ENCODE data around the gene SLC16A13.
A peak's percentile ranks its signal among the peaks of the same experiment; 100 is the strongest.
"Not testable (repeated sequence)": the region's sequence is repeated elsewhere in the genome, so short reads cannot be mapped to it uniquely, and the experiment has no call there.

The SLC16A13 gene

GRCh38 chr17:7035591-7036368 lies at the start of gene SLC16A13:
SLC16A13 (plus strand) TSS chr17:7036015; CDS start chr17:7036383, 368 bp downstream.
- peaks cover 0 to 11% (median 0%) of the 10 kb centered on the region in 11 experiments; a peak in 1 of 22 replicates for H4K20me1 ChIP-seq
- H3K27me3 ChIP-seq, result peaks cover 0 to 2% (median 0%) of the 10 kb centered on the region in 11 experiments; a peak in 3 of 22 replicates
- H3K4me1 ChIP-seq, result peaks cover 24 to 80% (median 67%) of the 10 kb centered on the region in 10 experiments
- H3K27ac ChIP-seq, result peak within 1 kb of the TSS; percentile 79 to 92 (median 87)
- H3K36me3 ChIP-seq, result no peaks in the 10 kb centered on the region
- no peaks in the 10 kb centered on the region for H3K9me3 ChIP-seq (replicated peaks in 1 of 11)
- TF ChIP-seq Cebpa-rat (IDR thresholded peaks at IDR 0.05), result no peak
- peak within 1 kb of the TSS; percentile 75 to 89 (median 83) for H3K9ac ChIP-seq
- peak within 1 kb of the TSS; percentile 76 to 95 (median 82) for H3K4me3 ChIP-seq
- H3K4me2 ChIP-seq, result peak within 1 kb of the TSS; percentile 89 to 99 (median 96)

DNA sequence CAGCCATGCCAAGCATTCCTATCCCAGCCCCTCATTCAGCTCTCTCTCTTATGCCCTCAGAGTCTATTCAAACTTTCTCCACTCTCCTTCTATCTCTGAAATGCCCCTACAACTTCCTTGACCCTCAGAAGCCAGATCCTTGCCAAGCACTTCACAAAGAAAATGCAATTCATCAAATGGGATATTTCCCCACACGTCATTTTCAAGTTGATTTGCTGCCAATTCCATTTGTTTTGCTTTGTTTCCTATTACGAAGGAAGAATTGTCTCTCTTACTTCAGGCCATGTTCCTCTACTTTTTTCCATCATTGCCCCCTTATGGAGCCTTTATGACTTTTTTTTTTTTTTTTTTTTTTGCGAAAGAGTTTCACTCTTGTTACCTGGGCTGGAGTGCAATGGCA lies 49.1 kb upstream of the SLC16A13 start:
- H4K20me1 ChIP-seq, result peaks cover 0 to 6% (median 0%) of the 10 kb centered on the region in 11 experiments; a peak in 1 of 22 replicates
- peaks cover 0 to 6% (median 0%) of the 10 kb centered on the region in 11 experiments; a peak in 2 of 22 replicates for H3K36me3 ChIP-seq
- H3K9me3 ChIP-seq (replicated peaks in 1 of 11), result peaks cover 0 to 14% (median 8%) of the 10 kb centered on the region in 11 experiments; a peak in 10 of 22 replicates

GRCh38 chr17:6989779-6990178 lies 46.0 kb upstream of the SLC16A13 start:
- no peaks in the 10 kb centered on the region for H3K27me3 ChIP-seq
- no peak overlapping the region for H3K9ac ChIP-seq
- peaks cover 0 to 6% (median 0%) of the 10 kb centered on the region in 11 experiments; a peak in 2 of 22 replicates for H3K36me3 ChIP-seq
- H3K4me2 ChIP-seq, result no peak overlapping the region
- peaks cover 0 to 23% (median 9%) of the 10 kb centered on the region in 10 experiments; a peak in 13 of 20 replicates for H3K4me1 ChIP-seq
- peaks cover 0 to 2% (median 0%) of the 10 kb centered on the region in 11 experiments; a peak in 2 of 22 replicates for H4K20me1 ChIP-seq
- TF ChIP-seq Cebpa-rat (IDR thresholded peaks at IDR 0.05), result no peak
- no peak overlapping the region for H3K27ac ChIP-seq
- peaks cover 0 to 14% (median 8%) of the 10 kb centered on the region in 11 experiments; a peak in 10 of 22 replicates for H3K9me3 ChIP-seq (replicated peaks in 1 of 11)
- no peak overlapping the region for H3K4me3 ChIP-seq

More for the DNA sequence above, 49.1 kb upstream of the SLC16A13 start:
- H3K4me2 ChIP-seq, result no peak overlapping the region
- H3K9ac ChIP-seq, result no peak overlapping the region
- H3K27me3 ChIP-seq, result peaks cover 0 to 9% (median 0%) of the 10 kb centered on the region in 11 experiments; a peak in 2 of 22 replicates
- no peak overlapping the region for H3K27ac ChIP-seq
- H3K4me3 ChIP-seq, result no peak overlapping the region
- H3K4me1 ChIP-seq, result peaks cover 5 to 27% (median 19%) of the 10 kb centered on the region in 10 experiments
- TF ChIP-seq Cebpa-rat (IDR thresholded peaks at IDR 0.05), result no peak

- peak overlapping the region in 4 of 11 experiments; percentile 9 to 39 (median 24); a peak in 4 of 22 replicates for H3K4me2 ChIP-seq
- not testable (repeated sequence) for H3K27ac ChIP-seq
Observed at GRCh38 chr17:6993613-6994056, 42.2 kb upstream of the SLC16A13 start.

GRCh38 chr17:6994118-6994598 lies 41.7 kb upstream of the SLC16A13 start:
- Histone ChIP-seq H4K20me1 (peaks cover 0 to 43% (median 0%) of the 10 kb centered on the region in 11 experiments; a peak in 7 of 22 replicates), H3K36me3 (peaks cover 20 to 42% (median 32%) of the 10 kb centered on the region in 11 experiments), H3K4me2 (peak overlapping the region in 5 of 11 experiments; percentile 9 to 39 (median 22); a peak in 6 of 22 replicates), H3K4me3 (no peak overlapping the region), H3K9me3 (replicated peaks in 1 of 11) (peaks cover 0 to 8% (median 3%) of the 10 kb centered on the region in 11 experiments; a peak in 8 of 22 replicates), H3K27me3 (no peaks in the 10 kb centered on the region), H3K27ac (no peak overlapping the region), H3K4me1 (peaks cover 0 to 21% (median 12%) of the 10 kb centered on the region in 10 experiments; a peak in 13 of 20 replicates), H3K9ac (0 out of 22 replicates have a peak overlapping the region, but pooled peaks of 1 of the 11 experiments have one; percentile 4)
- TF ChIP-seq Cebpa-rat (IDR thresholded peaks at IDR 0.05), result no peak

More at GRCh38 chr17:6993613-6994056, 42.2 kb upstream of the SLC16A13 start:
- not testable (repeated sequence) for H3K9ac ChIP-seq, H3K27me3 ChIP-seq, H3K4me3 ChIP-seq
- peaks cover 0 to 38% (median 0%) of the 10 kb centered on the region in 11 experiments; a peak in 7 of 22 replicates for H4K20me1 ChIP-seq
- peaks cover 0 to 21% (median 12%) of the 10 kb centered on the region in 10 experiments; a peak in 13 of 20 replicates for H3K4me1 ChIP-seq
- peaks cover 15 to 37% (median 29%) of the 10 kb centered on the region in 11 experiments for H3K36me3 ChIP-seq
- H3K9me3 ChIP-seq (replicated peaks in 1 of 11), result peaks cover 0 to 13% (median 7%) of the 10 kb centered on the region in 11 experiments; a peak in 10 of 22 replicates

DNA sequence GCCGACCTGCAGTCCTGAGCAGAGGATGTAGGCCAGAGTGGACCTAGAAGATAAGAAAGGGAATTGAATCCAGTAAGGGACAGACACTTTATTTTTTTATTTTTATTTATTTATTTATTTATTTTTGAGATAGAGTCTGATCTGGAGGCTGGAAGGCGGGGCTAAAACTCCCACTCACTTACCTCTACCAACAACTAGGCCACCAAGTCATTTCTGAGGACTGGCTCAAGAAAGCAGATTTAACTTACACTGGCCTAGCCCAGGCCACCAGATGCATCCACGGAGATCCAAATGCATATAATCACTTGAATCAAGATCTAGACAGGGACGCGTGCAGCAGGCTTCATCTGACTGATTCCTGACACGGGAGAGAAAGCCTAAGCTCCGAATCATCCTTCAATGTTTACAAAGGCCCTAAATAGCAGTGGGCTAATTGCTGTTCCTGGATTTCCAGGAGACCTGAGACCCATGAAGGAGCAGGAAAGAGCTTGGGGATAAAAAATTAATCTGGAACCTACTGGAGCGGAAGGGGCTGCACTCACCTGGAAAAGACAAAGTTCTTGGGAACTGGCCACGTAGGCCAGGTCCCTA lies 41.1 kb upstream of the SLC16A13 start:
- Histone ChIP-seq H3K4me1 (peaks cover 0 to 21% (median 12%) of the 10 kb centered on the region in 10 experiments; a peak in 13 of 20 replicates), H3K4me3 (no peak overlapping the region), H4K20me1 (peaks cover 0 to 49% (median 0%) of the 10 kb centered on the region in 11 experiments; a peak in 8 of 22 replicates), H3K36me3 (peaks cover 26 to 48% (median 38%) of the 10 kb centered on the region in 11 experiments), H3K9ac (no peak overlapping the region), H3K9me3 (replicated peaks in 1 of 11) (peaks cover 0 to 2% (median 0%) of the 10 kb centered on the region in 11 experiments; a peak in 3 of 22 replicates), H3K27ac (no peak overlapping the region), H3K4me2 (peak overlapping the region in 4 of 11 experiments; percentile 14 to 39 (median 24); a peak in 5 of 22 replicates), H3K27me3 (no peaks in the 10 kb centered on the region)
- TF ChIP-seq Cebpa-rat (IDR thresholded peaks at IDR 0.05), result no peak

DNA sequence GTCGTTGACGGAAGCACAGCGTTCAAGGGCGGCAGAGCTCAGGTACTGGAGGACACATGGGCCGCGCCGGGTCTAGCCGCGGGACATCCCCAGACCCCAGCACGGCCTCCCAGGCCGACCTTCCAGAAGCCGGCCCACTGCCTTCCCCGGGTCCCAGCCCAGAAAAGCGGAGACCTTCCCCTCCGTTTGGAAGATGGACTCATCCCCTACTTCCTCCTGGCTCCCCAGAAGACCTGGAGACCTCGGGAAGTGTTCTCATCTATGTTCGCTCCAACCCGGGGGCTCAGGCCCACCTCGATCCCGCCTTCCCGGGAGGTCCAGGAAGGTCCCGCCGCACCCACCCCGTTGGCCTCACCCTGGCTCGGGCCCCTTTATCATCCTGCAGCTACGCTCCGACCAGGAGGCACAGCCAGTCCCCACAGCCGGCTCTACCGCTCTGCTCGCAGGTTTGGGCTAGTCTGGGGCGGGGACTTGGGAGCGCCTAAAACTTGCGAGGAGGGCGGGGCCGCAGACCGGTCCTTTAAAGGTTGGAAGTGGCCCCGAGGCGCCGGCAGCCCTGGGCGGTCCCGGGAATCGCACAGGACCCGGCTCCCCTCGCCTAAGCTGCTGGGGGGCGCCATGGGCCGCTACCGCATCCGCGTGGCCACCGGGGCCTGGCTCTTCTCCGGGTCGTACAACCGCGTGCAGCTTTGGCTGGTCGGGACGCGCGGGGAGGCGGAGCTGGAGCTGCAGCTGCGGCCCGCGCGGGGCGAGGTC lies 40.1 kb upstream of the SLC16A13 start, which contains the start of gene ALOX12:
Gene ALOX12, plus strand, starts transcription at position 550 of the 756 bp plus-strand sequence. Its CDS starts 69 bp downstream, at position 619.
- Histone ChIP-seq H3K4me2 (no peak within 1 kb of the TSS), H3K36me3 (peaks cover 35 to 58% (median 48%) of the 10 kb centered on the region in 11 experiments), H3K4me3 (no peak within 1 kb of the TSS), H3K4me1 (peaks cover 0 to 21% (median 12%) of the 10 kb centered on the region in 10 experiments; a peak in 13 of 20 replicates), H3K27ac (no peak within 1 kb of the TSS), H3K27me3 (no peaks in the 10 kb centered on the region), H3K9me3 (replicated peaks in 1 of 11) (no peaks in the 10 kb centered on the region), H4K20me1 (peaks cover 0 to 58% (median 9%) of the 10 kb centered on the region in 11 experiments; a peak in 10 of 22 replicates), H3K9ac (no peak within 1 kb of the TSS)
- TF ChIP-seq Cebpa-rat (IDR thresholded peaks at IDR 0.05), result no peak
